HG02588 (cell line): Measurements from ENCODE around the gene GABARAPL1.
"Not testable (repeated sequence)": the region's sequence is repeated elsewhere in the genome, so short reads cannot be mapped to it uniquely, and the experiment has no call there.

ENCODE experiments used
- ATAC-seq: cut with Tn5 transposase; IDR thresholded peaks from one replicate; pipeline ENCODE4 v1.9.1; 2021; ENCODE audit warnings: mild to moderate bottlenecking, moderate library complexity; ENCODE audit not compliant: unreplicated experiment

Gene GABARAPL1

DNA sequence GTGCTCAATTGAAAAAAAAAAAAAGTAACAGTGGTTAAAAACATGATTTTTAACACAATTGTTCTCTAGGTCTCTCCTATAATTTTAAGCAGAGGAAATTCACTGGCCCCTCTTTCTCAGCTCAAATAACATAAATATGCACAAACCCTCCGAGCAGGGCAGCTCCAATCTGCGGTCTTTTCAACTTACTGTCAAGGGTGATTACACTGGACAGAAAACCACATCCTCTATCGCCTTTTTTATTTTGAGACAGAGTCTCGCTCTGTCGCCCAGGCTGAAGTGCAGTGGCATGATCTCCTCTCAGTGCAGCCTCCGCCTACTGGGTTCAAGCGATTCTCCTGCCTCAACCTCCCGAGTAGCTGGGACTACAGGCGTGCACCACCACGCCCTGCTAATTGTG lies 16.5 kb upstream of the GABARAPL1 start:
- ATAC-seq: no peak

DNA sequence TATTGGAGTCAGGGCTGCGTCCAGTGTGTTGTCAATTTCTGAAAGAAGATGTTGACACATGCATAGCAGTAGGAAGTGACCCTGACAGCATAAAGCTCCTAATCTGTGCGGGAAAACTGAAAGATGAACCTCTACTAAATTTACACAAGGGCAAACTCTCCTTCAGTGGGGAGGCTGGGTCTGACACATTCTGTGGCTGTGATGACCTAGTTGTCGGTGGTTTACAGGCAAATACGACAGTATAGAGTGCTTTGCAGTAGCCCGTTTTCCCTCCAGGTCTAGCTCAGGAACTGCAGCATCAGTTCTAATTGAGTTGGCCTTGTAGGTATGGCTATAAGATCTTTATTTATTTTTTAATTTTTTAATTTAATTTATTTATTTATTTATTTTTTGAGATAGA lies 14.8 kb upstream of the GABARAPL1 start:
- ATAC-seq: no peak

DNA sequence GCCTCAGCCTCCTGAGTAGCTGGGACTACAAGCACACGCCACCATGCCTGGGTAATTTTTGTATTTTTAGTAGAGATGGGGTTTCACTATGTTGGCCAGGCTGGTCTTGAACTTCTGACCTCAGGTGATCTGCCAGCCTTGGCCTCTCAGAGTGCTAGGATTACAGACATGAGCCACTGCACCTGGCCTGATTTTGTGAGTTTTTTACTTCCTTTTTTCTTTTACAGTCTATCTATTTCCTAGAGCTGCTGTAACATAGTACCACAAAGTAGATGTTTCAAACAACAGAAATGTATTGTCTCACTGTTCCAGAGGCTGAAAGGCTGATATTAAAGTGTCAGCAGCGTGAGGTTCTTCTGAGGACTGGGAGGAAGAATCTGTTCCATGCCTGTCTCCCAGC lies 8.2 kb upstream of the GABARAPL1 start:
- ATAC-seq: not testable (repeated sequence)

DNA sequence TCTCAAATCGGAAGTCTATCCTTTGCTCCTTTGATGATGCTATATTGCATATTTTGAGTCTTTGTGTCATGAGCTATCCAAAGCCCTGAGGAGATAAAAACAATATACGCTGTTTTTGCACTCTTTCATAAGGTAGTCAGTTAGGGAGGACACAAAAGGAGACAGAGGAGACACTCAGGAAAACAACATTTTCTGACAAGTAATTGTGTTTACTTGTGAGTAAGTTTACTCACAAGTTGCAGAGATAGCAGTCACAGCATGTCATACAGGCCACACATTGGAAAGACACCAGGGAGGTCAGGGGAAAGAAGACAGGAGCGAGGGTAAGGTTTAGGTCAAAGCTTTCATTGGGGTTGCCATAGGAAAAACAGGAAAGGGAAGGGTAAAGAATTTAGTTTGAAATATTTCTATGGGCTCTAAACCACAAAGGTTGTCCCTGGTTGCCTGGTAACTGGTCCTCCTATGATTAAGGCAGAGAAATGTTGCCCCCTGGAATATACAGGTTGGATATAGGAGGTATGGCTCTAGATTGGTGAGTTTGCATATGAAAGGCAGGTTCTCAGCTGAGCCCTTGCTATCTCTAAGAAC lies 7.4 kb upstream of the GABARAPL1 start:
- no peak for ATAC-seq

DNA sequence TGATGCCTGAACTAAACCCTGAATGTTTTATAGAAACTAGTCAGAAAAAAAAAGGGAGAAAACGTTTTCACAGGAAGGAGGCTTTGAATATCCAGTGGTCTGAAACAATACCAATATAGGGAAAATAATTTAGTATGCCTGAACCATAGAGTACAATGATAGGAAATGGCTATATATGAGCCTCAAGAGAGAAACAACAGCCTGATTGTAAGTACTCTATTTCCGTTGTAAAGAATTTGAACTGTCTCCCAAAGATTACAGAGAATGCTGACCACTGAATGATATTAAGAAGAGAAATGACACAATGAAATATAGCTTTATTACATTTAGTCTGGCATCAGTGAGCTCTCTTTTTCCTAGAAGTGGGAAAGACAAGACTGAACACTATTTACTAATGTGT lies 5.5 kb upstream of the GABARAPL1 start:
- ATAC-seq: no peak

DNA sequence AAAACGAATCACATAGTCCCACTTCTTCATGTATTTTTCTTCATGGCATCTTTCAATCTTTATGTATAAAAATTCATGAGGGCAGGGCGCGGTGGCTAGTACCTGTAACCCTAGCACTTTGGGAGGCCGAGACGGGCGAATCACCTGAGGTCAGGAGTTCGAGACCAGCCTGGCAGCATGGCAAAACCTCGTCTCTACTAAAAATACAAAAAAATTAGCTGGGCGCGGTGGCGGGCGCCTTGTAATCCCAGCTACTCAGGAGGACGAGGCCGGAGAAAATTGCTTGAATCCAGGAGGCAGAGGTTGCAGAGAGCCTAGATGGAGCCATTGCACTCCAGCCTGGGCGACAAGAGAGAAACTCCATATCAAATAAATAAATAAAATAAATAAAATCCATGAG lies 2.5 kb upstream of the GABARAPL1 start:
- ATAC-seq: no peak

DNA sequence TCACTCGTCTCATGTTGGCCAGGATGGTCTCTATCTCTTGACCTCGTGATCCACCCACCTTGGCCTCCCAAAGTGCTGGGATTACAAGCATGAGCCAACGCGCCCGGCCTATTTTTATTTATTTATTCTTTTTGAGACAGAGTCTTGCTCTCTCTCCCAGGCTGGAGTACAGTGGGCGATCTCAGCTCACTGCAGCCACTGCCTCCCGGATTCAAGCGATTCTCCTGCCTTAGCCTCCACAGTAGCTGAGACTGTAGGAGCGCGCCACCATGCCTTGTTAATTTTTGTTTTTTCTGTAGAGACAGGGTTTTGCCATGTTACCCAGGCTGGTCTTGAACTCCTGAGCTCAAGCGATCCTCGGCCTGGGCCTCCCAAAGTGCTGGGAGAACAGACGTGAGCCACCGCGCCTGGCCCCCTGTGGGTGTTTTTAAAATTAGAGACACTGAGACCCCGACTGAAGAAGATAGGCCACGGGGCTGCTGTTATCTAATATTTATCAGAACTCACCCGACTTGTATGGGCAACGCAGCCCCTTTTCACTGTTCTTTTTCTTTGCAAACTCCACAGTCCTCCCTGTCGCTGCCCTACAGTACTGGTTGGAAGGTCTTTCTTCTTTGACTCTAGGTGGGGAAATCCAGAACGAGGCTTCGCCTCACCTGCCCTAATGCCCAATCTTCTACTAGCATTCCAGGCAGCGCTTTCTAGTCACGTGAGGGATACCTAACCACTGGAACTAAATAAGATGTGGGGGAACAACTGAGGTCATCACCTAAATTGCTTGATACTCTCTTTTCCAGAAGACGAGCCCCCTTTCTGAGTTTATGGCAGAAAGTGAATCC lies 1.4 kb upstream of the GABARAPL1 start:
- ATAC-seq: no peak

DNA sequence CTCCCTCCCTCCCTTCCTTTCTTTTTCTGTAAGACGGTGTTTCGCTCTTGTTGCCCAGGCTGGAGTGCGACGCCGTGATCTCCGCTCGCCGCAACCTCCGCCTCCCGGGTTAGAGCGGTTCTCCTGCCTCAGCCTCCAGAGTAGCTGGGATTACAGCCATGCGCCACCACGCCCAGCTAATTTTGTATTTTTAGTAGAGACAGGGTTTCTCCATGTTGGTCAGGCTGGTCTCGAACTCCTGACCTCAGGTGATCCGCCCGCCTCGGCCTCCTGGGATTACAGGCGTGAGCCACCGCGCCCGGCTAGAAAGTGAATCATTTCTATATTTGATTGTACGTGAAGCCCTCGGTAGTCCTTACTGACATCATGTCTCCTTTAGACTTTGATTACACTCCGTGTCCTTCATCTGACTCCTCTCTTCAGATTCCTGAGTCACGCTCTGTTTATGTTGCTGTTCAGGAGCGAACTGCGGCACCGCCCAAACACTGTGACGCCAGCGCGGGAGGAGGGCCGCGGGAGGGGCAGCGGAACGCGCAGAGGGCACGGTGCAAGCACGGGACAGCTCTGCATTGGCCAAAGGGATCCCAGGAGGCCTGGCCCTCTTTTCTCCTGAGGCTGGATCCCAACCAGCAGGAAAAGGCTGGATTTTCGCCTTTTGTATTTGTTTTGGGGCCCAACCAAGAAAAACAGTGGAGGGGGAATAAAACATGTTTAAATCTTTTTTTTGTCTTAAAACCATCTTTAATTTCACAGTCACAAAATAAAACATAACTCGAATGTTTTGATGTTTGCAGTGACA lies 538 bp upstream of the GABARAPL1 start:
- peak; percentile 58 for ATAC-seq

DNA sequence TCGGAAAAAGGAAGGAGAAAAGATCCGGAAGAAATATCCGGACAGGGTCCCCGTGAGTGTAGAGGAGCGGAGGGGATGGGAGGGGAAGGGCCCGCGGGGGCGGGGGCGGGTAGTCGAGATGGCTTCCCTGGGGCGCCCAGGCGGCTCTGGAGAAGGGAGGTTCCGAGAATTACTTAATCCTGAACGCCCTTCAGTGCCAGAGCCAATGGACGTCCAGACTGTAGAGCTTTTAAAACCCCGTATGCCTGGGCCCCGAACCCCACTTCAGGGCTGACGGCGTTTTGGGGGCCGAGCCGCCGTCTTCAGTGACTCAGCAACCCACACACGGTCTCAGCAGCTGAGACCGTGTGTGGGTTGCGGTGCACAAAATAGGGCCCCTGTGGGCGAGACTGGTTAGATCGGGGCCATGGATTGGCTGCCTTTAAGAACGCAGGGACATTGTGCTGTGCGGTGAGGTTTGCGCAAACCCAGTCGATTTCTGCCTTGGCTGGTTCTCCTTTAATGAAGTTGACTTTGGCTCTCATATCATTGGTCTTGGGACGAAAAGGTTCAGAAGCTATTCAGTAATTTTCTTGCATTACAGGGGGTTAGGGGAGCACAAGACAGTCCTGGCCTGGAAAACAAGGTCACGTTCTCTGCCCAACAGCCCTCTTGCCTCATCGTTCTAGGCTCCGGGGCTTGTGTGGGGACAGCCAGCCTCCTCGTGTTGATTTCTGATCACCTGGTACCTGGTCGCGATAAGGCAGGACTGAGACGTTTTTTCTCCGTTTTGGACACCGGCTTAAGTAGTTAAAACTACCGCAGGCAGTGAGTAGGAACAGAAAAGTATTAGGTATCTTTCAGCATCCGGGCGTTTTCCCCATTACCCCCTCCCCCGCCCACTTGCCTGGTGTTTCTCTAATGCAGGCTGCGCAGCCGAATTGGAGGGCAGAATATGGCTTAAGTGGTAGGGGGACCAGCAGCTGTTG lies 775 bp downstream of the GABARAPL1 start:
- ATAC-seq: peak; percentile 55

DNA sequence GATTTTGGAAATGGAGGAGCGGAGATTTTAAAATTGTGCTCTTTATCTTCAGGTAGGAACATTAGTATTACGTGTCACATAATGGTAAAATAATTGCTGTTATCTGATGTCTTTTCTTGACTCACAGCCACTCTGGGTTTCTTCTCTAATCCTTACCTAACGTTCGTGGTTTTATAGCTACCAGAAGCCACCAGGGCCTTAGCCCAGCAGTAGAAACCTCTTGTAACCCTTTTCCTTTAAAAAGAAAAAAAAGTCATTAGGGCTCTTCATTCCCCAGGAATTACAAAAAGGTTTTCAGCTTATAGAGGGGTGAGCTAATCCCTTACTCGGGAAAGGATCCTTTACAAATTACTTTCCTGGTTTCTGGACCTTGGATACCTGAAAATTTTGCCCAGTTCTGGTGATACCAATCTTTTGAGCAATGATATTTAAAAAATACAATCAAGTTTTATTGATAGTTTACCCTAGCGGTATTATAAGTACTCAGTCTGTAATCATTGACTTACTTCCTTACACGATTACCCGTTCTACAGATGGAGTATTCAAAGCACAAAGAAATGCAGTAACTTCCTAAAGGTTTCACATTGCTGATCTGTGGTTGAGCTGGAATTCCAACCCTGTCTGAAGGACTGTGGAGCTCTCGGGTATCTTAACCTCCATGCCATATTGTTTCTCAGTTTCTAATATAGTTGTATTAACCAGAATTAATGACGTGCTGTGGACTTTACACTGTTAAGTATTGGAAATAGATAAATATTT lies 1.6 kb downstream of the GABARAPL1 start:
- no peak for ATAC-seq

DNA sequence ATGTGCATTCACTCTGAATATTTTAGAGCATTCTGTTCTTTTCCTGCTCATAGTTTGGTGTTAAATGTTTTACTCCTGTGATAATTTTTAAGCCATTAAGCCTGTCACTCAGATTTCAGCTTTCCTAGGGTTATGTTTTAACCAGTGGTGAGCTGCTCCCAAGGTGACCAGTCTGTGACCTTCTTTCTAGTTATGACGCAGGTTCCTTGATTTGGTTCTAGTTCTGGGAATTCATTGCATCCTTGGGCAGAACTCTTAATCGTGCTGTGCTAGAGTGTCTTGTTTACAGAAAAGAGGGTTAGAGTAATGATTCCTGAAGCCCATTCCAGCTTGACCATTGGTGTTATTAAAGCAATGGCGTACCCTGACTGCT lies 2.2 kb downstream of the GABARAPL1 start:
- no peak for ATAC-seq

DNA sequence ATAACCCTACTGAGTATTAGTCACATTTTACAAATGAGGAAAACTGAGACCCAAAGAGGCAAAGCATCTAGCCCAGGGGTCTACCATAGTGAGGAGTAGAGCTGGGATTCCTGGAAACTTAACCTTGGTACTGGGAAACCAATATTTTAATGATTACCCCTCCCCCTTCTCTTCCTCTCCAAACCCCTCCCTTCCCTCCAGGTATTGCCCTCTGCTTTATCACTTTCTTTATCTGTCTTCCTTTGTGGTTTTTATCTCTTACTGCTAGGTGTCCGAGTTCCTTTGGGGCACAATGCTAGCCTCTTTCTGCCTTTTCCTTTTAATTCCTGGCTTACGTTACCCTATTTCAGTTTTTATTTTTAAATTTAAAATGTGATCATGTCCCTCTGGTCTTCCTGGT lies 2.8 kb downstream of the GABARAPL1 start:
- no peak for ATAC-seq

DNA sequence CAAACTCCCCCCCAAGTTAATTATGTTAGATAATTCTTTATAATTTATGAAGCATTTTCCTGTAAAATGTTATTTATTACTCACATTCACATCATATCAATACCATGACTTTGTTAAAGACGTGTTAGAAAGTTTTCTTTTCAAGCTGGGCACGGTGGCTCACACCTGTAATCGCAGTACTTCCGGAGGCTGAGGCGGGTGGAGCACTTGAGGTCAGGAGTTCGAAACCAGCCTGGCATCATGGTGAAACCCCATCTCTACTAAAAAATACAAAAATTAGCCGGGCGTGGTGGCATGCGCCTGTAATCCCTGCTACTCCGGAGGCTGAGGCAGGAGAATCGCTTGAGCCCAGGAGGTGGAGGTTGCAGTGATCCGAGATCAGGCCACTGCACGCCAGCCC lies 3.3 kb downstream of the GABARAPL1 start:
- not testable (repeated sequence) for ATAC-seq

DNA sequence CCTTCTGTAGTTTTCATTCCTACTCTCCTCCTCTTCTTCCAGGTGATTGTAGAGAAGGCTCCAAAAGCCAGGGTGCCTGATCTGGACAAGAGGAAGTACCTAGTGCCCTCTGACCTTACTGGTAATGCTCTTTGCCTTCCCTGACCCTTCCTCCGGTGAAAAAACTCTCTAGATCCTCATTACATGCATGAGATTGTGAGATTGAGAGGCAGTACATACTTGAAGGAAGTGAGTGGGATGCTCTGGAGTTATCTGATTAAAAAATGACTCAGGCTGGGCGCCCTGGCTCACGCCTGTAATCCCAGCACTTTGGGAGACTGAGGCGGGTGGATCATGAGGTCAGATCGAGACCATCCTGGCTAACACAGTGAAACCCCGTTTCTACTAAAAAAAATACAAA lies 5.3 kb downstream of the GABARAPL1 start:
- no peak for ATAC-seq

DNA sequence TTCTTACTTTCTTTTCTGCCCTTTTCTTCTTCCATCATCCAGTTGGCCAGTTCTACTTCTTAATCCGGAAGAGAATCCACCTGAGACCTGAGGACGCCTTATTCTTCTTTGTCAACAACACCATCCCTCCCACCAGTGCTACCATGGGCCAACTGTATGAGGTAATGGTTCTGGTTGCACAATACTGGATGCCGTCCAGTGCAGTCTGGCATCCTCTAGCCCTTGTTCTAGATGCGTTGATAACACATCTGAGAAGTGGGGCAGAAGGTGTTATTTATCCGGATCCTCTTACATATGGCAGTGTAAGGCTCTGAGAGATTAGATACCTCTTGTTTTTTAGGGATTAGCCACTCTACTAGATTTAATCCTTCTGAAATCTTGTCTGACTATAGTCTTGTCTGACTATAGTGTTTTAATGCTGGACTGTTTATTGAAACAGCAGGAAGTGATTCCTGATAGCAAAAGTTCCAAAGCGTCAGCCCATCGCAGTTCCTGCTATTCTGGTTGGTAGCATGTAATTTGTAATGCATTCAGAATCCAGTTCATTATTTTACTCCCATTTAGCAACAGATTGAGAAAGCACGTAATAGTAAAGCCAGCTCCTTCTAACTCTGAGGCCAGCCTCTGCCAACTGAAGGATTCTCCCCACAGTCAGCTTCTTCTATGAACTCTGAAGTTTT lies 7.9 kb downstream of the GABARAPL1 start:
- ATAC-seq: no peak

DNA sequence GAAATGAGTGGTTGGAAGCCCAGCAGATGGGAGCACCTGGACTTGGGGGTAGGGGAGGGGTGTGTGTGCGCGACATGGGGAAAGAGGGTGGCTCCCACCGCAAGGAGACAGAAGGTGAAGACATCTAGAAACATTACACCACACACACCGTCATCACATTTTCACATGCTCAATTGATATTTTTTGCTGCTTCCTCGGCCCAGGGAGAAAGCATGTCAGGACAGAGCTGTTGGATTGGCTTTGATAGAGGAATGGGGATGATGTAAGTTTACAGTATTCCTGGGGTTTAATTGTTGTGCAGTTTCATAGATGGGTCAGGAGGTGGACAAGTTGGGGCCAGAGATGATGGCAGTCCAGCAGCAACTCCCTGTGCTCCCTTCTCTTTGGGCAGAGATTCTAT lies 9.2 kb downstream of the GABARAPL1 start:
- no peak for ATAC-seq

DNA sequence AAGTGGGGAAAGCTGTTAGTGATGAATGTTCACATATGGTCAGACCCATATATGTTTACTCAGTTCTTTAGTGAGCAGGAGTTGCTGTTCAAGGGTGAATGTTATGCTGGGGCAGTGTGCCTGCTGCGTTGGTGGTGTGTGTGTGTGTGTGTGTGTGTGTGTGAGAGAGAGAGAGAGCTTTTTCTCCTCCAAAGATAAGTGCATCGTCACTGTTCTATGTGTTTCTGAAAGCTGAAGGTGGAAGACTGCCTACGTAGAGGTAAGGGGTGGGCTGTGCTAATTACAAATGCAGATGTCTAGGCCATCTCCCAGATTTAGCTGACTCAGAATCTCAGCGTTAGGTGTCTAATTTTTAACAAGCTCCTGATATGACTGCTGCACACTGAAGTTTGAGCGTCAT lies 10.5 kb downstream of the GABARAPL1 start:
- no peak for ATAC-seq

DNA sequence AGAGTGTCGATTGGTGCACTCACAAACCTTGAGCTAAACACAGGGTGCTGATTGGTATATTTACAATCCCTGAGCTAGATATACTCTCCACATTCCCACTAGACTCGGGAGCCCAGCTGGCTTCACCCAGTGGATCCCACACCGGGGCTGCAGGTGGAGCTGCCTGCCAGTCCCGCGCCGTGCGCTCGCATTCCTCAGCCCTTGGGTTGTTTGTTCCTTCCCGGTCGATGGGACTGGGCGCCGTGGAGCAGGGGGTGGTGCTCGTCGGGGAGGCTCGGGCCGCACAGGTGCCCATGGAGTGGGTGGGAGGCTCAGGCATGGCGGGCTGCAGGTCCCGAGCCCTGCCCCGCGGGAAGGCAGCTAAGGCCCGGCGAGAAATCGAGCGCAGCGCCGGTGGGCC lies 12.7 kb downstream of the GABARAPL1 start:
- ATAC-seq: not testable (repeated sequence)

DNA sequence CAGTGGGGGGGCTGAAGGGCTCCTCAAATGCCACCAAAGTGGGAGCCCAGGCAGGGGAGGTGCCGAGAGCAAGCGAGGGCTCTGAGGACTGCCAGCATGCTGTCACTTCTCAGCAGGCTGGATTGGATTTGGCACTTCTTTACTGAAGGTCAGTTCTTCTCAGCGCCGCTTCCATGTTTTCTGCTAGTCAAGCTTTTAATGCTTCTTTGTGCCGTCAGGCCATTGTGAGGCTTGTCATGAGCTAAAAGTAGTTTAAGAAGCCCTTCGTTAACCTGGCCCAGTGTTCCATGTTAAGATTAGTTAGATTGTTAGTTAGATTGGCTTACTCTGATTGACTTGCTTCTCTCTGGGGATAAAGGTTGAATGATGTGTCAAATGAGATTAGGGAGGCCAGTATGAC lies 13.4 kb downstream of the GABARAPL1 start:
- ATAC-seq: no peak
